ENCODE measurements around the gene ARHGAP26.
A peak's percentile ranks its signal among the peaks of the same experiment; 100 is the strongest.

The ARHGAP26 gene

DNA sequence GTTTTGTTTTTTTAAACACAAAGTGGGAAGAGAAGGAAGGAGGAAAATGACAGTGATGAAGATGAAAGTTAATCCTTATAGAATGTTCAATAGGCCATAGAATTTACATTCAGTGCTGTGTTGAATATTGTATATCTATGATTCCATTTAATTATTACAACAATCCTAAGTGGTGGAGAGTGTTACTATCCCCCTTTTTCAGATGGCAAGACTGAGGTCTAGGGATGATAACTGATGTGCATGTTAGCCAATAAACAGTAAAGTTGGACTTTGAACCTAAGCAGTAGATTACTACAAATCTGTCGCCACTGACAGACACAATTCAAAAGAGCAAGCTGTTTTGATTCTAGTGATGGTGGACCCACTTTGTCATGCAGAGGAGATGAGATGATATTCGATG, 237.9 kb downstream of the ARHGAP26 start:
- H3K27me3 ChIP-seq (ENCODE audit: insufficient read depth, insufficient read length), result no peaks in the 10 kb centered on the region
- H3K4me1 ChIP-seq (ENCODE audit: insufficient read depth, insufficient read length), result no peaks in the 10 kb centered on the region
- no peak overlapping the region for H3K4me3 ChIP-seq (ENCODE audit: insufficient read length, low read depth)
- DNase-seq (ENCODE audit: low read depth, low spot score), result no peak
- no peak for TF ChIP-seq SUZ12 (IDR thresholded peaks at IDR 0.05; ENCODE audit: extremely low read depth, insufficient read depth, insufficient read length)
- TF ChIP-seq ZNF274 (IDR thresholded peaks at IDR 0.05; ENCODE audit: low read depth, low read length), result no peak
- TF ChIP-seq YY1 (IDR thresholded peaks at IDR 0.05; ENCODE audit: insufficient read depth, insufficient read length), result no peak
- no peak overlapping the region for H3K9ac ChIP-seq (ENCODE audit: insufficient read length, low read depth)
- no peaks in the 10 kb centered on the region for H3K36me3 ChIP-seq (ENCODE audit: insufficient read depth, insufficient read length, low read length)
- no peaks in the 10 kb centered on the region for H3K9me3 ChIP-seq (ENCODE audit: insufficient read depth, low read length)

DNA sequence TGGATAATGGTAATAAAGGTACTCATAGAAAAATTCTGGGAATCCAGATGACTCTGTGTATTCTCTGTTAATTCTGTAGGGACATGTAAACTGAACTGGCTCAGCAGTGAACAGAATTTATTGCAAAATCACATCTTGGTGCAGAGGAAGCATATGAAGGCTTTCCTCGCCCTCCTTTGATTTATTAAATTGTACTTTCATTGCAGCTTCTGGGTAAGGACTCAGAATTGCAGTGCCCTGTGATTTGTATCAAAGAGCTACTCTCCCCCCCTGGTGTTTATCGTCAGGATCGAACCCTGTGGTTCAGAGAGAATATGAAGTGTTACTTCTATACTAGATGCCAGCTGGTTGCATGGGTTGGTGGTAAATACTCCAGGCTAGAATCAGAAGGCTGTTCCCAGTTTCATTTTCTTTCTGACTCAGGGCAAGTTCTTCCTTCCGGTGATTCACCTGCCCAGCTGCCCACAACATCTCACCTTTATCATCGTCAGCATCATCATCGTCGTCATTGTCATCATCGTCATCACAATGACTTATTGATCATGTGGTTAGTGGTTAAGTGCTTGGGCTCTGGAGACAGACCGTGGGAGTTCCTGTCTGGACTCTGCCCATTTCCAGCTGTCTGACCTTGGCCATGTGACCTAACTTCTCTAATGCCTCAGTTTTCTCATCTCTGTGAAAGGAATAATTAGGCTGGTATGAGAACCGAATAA, 238.8 kb downstream of the ARHGAP26 start:
- H3K9me3 ChIP-seq (ENCODE audit: insufficient read depth, low read length), result no peaks in the 10 kb centered on the region
- H3K4me3 ChIP-seq (ENCODE audit: insufficient read length, low read depth), result no peak overlapping the region
- H3K27me3 ChIP-seq (ENCODE audit: insufficient read depth, insufficient read length), result no peaks in the 10 kb centered on the region
- TF ChIP-seq SUZ12 (IDR thresholded peaks at IDR 0.05; ENCODE audit: extremely low read depth, insufficient read depth, insufficient read length) (no peak), YY1 (IDR thresholded peaks at IDR 0.05; ENCODE audit: insufficient read depth, insufficient read length) (no peak), ZNF274 (IDR thresholded peaks at IDR 0.05; ENCODE audit: low read depth, low read length) (no peak)
- no peak overlapping the region for H3K9ac ChIP-seq (ENCODE audit: insufficient read length, low read depth)
- H3K4me1 ChIP-seq (ENCODE audit: insufficient read depth, insufficient read length), result no peaks in the 10 kb centered on the region
- H3K36me3 ChIP-seq (ENCODE audit: insufficient read depth, insufficient read length, low read length), result no peaks in the 10 kb centered on the region
- no peak for DNase-seq (ENCODE audit: low read depth, low spot score)

DNA sequence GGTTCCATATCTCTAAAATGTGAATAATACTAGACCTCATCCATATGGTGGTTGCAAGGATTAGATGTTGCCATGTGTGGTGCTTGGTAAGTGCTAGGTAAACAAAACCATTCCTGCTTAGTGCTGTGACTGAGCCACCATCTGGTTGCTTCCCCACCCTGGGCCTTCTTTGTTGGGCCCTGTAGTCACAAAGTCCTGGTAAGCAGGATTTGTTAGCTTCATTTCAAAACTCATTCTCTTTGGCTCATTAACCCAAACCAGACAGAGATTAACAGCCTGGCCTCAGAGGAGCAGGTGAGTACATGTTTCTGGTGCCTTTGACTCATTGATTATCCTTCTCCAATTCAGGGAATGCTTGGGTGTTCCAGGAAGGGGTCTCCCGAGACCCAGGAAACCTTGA, 240.2 kb downstream of the ARHGAP26 start:
- H3K4me1 ChIP-seq (ENCODE audit: insufficient read depth, insufficient read length), result no peaks in the 10 kb centered on the region
- DNase-seq (ENCODE audit: low read depth, low spot score), result no peak
- TF ChIP-seq SUZ12 (IDR thresholded peaks at IDR 0.05; ENCODE audit: extremely low read depth, insufficient read depth, insufficient read length), result no peak
- no peak for TF ChIP-seq YY1 (IDR thresholded peaks at IDR 0.05; ENCODE audit: insufficient read depth, insufficient read length)
- TF ChIP-seq ZNF274 (IDR thresholded peaks at IDR 0.05; ENCODE audit: low read depth, low read length), result no peak
- no peaks in the 10 kb centered on the region for H3K36me3 ChIP-seq (ENCODE audit: insufficient read depth, insufficient read length, low read length)
- H3K9ac ChIP-seq (ENCODE audit: insufficient read length, low read depth), result no peak overlapping the region
- no peak overlapping the region for H3K4me3 ChIP-seq (ENCODE audit: insufficient read length, low read depth)
- H3K9me3 ChIP-seq (ENCODE audit: insufficient read depth, low read length), result no peaks in the 10 kb centered on the region
- no peaks in the 10 kb centered on the region for H3K27me3 ChIP-seq (ENCODE audit: insufficient read depth, insufficient read length)

DNA sequence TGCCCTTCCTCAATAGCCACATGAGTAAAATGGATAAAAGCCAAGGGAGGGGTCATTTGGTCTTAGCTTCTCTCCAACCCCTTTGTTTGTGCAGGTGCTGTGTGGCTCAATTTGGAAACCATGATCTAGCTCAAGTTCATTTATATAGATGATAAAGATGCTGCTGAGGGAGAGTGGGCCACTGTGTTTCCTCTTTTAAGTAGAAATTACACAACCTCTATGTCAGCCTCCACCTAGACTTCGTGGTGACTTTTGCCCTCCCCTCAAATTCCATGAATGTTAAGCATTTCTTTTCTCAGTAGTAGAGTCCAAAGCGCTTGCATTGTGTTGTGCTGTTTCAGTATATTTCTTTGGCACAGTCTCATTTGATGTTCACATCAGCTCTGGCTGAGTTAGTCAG, 241.4 kb downstream of the ARHGAP26 start:
- H3K4me3 ChIP-seq (ENCODE audit: insufficient read length, low read depth), result no peak overlapping the region
- no peak overlapping the region for H3K9ac ChIP-seq (ENCODE audit: insufficient read length, low read depth)
- no peaks in the 10 kb centered on the region for H3K4me1 ChIP-seq (ENCODE audit: insufficient read depth, insufficient read length)
- H3K9me3 ChIP-seq (ENCODE audit: insufficient read depth, low read length), result no peaks in the 10 kb centered on the region
- H3K27me3 ChIP-seq (ENCODE audit: insufficient read depth, insufficient read length), result no peaks in the 10 kb centered on the region
- no peak for TF ChIP-seq YY1 (IDR thresholded peaks at IDR 0.05; ENCODE audit: insufficient read depth, insufficient read length)
- no peak for TF ChIP-seq SUZ12 (IDR thresholded peaks at IDR 0.05; ENCODE audit: extremely low read depth, insufficient read depth, insufficient read length)
- H3K36me3 ChIP-seq (ENCODE audit: insufficient read depth, insufficient read length, low read length), result no peaks in the 10 kb centered on the region
- DNase-seq (ENCODE audit: low read depth, low spot score), result no peak

DNA sequence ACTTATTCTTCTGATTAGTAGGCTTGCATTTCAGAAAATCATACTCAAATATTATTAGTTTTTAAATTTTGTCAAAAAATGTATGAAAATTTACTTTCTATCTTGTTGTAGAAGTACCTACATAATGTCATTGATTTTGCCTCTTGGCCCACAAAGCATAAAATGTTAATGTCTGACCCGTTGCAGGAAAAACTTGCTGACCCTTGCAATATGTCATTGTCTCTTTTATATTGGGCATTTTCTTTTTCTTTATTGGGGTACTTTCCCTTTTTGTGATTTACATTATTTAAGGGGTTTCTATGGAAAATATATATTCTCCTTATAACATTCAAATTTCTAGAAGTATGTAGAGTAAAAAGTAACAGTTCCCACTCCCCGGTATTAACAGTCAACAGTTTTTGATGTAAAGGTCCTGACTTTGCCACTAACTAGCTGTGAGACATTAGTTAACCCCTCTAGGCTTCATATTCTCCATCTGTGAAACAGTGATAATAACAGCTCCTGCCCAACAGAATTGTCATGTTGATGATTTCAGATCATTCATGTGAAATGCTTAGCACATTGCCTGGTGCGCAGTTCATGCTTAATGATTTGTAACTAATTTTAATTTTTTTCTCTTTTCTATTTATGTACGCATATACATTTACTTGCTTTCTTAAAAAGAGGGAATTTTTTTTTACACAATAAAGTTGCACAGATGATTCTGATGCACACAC, 243.2 kb downstream of the ARHGAP26 start:
- Histone ChIP-seq H3K4me1 (ENCODE audit: insufficient read depth, insufficient read length) (no peaks in the 10 kb centered on the region), H3K4me3 (ENCODE audit: insufficient read length, low read depth) (no peak overlapping the region), H3K27me3 (ENCODE audit: insufficient read depth, insufficient read length) (no peaks in the 10 kb centered on the region), H3K9ac (ENCODE audit: insufficient read length, low read depth) (no peak overlapping the region), H3K9me3 (ENCODE audit: insufficient read depth, low read length) (no peaks in the 10 kb centered on the region), H3K36me3 (ENCODE audit: insufficient read depth, insufficient read length, low read length) (no peaks in the 10 kb centered on the region)
- TF ChIP-seq SUZ12 (IDR thresholded peaks at IDR 0.05; ENCODE audit: extremely low read depth, insufficient read depth, insufficient read length), result no peak
- TF ChIP-seq YY1 (IDR thresholded peaks at IDR 0.05; ENCODE audit: insufficient read depth, insufficient read length), result no peak
- no peak for TF ChIP-seq ZNF274 (IDR thresholded peaks at IDR 0.05; ENCODE audit: low read depth, low read length)
- DNase-seq (ENCODE audit: low read depth, low spot score), result no peak

DNA sequence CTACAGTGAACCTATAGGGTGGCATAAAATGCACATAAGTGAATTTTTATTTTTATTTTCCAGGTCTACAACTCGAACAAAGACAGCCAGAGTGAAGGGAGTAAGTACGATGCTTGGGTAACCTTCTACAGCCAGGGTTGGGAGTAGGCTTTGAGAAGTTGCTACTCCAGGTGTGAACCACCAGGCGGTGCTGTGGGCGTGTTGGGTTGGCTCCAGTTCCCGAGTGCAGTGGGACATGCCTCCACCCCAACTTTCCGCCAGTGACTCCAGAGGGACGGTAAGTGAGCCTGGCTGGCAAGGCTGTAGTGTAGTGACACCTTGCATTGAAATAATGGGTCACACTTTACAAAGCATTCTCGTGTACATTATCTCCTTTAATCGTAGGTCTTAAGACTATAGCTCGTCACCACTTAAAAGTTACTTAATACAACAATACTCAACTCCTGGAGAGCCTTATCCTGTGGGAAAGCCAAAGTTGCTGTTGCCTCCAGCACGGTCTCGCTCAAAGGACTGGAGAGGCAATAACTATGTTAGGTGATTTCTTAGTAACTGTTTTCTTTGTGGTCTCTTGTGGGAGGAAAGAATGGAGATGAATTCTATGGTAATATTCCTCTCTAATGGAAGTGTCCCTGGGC, 244.0 kb downstream of the ARHGAP26 start:
- Histone ChIP-seq H3K9me3 (ENCODE audit: insufficient read depth, low read length) (no peaks in the 10 kb centered on the region), H3K4me3 (ENCODE audit: insufficient read length, low read depth) (no peak overlapping the region), H3K9ac (ENCODE audit: insufficient read length, low read depth) (no peak overlapping the region), H3K36me3 (ENCODE audit: insufficient read depth, insufficient read length, low read length) (no peaks in the 10 kb centered on the region), H3K4me1 (ENCODE audit: insufficient read depth, insufficient read length) (no peaks in the 10 kb centered on the region), H3K27me3 (ENCODE audit: insufficient read depth, insufficient read length) (no peaks in the 10 kb centered on the region)
- peak; percentile 47 for DNase-seq (ENCODE audit: low read depth, low spot score)
- TF ChIP-seq ZNF274 (IDR thresholded peaks at IDR 0.05; ENCODE audit: low read depth, low read length) (no peak), SUZ12 (IDR thresholded peaks at IDR 0.05; ENCODE audit: extremely low read depth, insufficient read depth, insufficient read length) (no peak), YY1 (IDR thresholded peaks at IDR 0.05; ENCODE audit: insufficient read depth, insufficient read length) (no peak)

Data from NT2/D1 (cell line).